ENCODE measurements around the gene LAMC2.

LAMC2 gene

GRCh38 chr1:183230413-183230812, 44.3 kb downstream of the LAMC2 start:
- CTCF ChIA-PET: interaction anchor here (0.6 to 9.4 kb wide), 8 partner anchors 10 to 269 kb away, joined by 3 to 63 read pairs (median 16); no protein-coding TSS in a partner anchor
- no peak for TF ChIP-seq CTCF (IDR thresholded peaks at IDR 0.05; ENCODE audit: insufficient read depth, low read length, missing control alignments)
- POLR2A ChIA-PET: interaction anchor here (0.5 kb wide), 1 partner anchor 50 kb away, joined by 3 read pairs; no protein-coding TSS in a partner anchor
- DNase-seq (ENCODE audit: low read depth, low spot score): no peak
- no peak overlapping the region for H3K4me3 ChIP-seq (ENCODE audit: low read depth, low read length)

- H3K4me3 ChIP-seq (ENCODE audit: low read depth, low read length): no peak overlapping the region
- TF ChIP-seq CTCF (IDR thresholded peaks at IDR 0.05; ENCODE audit: insufficient read depth, low read length, missing control alignments): no peak
- CTCF ChIA-PET: interaction anchor here (1.0 to 9.4 kb wide), 7 partner anchors 8 to 270 kb away, joined by 3 to 63 read pairs (median 7); no protein-coding TSS in a partner anchor
- no peak for DNase-seq (ENCODE audit: low read depth, low spot score)
- POLR2A ChIA-PET: no interaction called here
Measured at GRCh38 chr1:183231545-183231944, 45.5 kb downstream of the LAMC2 start.

- POLR2A ChIA-PET: no interaction called here
- TF ChIP-seq CTCF (IDR thresholded peaks at IDR 0.05; ENCODE audit: insufficient read depth, low read length, missing control alignments): no peak
- no peak overlapping the region for H3K4me3 ChIP-seq (ENCODE audit: low read depth, low read length)
- no peak for DNase-seq (ENCODE audit: low read depth, low spot score)
- CTCF ChIA-PET: interaction anchor here (2.2 to 9.4 kb wide), 2 partner anchors 10 to 27 kb away, joined by 7 to 63 read pairs; no protein-coding TSS in a partner anchor
Measured at GRCh38 chr1:183233113-183233512, 47.0 kb downstream of the LAMC2 start.

GRCh38 chr1:183234660-183235476, 48.8 kb downstream of the LAMC2 start:
- CTCF ChIA-PET: interaction anchor here (0.6 to 2.1 kb wide), 50 partner anchors 10 to 307 kb away, joined by 3 to 54 read pairs (median 5); no protein-coding TSS in a partner anchor

GRCh38 chr1:183235503-183235902, 49.4 kb downstream of the LAMC2 start:
- peak overlapping the region; percentile 56 for H3K4me3 ChIP-seq (ENCODE audit: low read depth, low read length)
- ChIA-PET POLR2A (interaction anchor here (0.7 to 1.3 kb wide), 6 partner anchors 33 to 1755 kb away, joined by 3 to 7 read pairs (median 6); no protein-coding TSS in a partner anchor), CTCF (interaction anchor here (0.8 to 2.1 kb wide), 39 partner anchors 10 to 279 kb away, joined by 3 to 54 read pairs (median 6); no protein-coding TSS in a partner anchor)
- TF ChIP-seq CTCF (IDR thresholded peaks at IDR 0.05; ENCODE audit: insufficient read depth, low read length, missing control alignments): no peak
- DNase-seq (ENCODE audit: low read depth, low spot score): no peak

More at GRCh38 chr1:183234660-183235476, 48.8 kb downstream of the LAMC2 start:
- POLR2A ChIA-PET: interaction anchor here (1.0 to 1.3 kb wide), 5 partner anchors 33 to 272 kb away, joined by 3 to 7 read pairs (median 6); no protein-coding TSS in a partner anchor
- peak; percentile 64 for TF ChIP-seq CTCF (IDR thresholded peaks at IDR 0.05; ENCODE audit: insufficient read depth, low read length, missing control alignments)
- H3K4me3 ChIP-seq (ENCODE audit: low read depth, low read length): peak overlapping the region; percentile 56
- DNase-seq (ENCODE audit: low read depth, low spot score): peak; percentile 93
